Activated naive CD8-positive, alpha-beta T cell treated with anti-CD3 and anti-CD28 coated beads, Interleukin-2, amount 50 U/mL, for 24 hours (primary cell): ENCODE data around the gene DNAAF2.
A peak's percentile ranks its signal among the peaks of the same experiment; 100 is the strongest.
"Not testable (repeated sequence)": the region's sequence is repeated elsewhere in the genome, so short reads cannot be mapped to it uniquely, and the experiment has no call there.

Experiments used
- ATAC-seq: fragments of 150-1000 bp; cut with Tn5 transposase; one replicate; pipeline ENCODE4 v1.10.0; 2021
- DNase-seq: peaks from one replicate; pipeline ENCODE4 v3.0.0; 2021
- H3K27ac Mint-ChIP-seq: one replicate; pipeline ENCODE4 v1.8.0; 2021; ENCODE audit warnings: mild to moderate bottlenecking, mixed read lengths
- H3K27me3 Mint-ChIP-seq: one replicate; pipeline ENCODE4 v1.8.0; 2021; ENCODE audit warnings: mixed read lengths
- H3K36me3 Mint-ChIP-seq: one replicate; pipeline ENCODE4 v1.8.0; 2021; ENCODE audit warnings: low read depth, mixed read lengths
- H3K4me1 Mint-ChIP-seq: one replicate; pipeline ENCODE4 v1.8.0; 2021; ENCODE audit warnings: mixed read lengths
- H3K4me3 Mint-ChIP-seq: one replicate; pipeline ENCODE4 v1.8.0; 2021; ENCODE audit warnings: mild to moderate bottlenecking, moderate library complexity, mixed read lengths
- H3K9me3 Mint-ChIP-seq: one replicate; pipeline ENCODE4 v1.8.0; 2021; ENCODE audit warnings: mixed read lengths

DNAAF2 gene

DNA sequence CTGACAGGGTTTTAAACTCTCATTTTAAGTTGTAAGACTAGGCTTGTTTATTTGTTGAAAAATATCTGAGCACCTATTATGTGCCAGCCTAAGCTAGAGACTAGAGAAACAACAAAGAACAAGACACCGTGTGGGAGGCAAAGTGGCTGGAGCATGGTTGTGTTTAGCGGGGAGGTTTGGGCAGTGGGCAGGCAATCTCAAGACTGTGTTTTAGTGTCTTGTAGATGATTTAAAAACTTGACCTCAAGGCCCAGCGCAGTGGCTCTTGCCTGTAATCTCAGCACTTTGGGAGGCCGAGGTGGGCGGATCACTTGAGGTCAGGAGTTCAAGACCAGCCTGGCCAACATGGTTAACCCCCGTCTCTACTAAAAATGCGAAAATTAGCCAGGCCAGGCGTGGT is 22.4 kb downstream of the DNAAF2 start:
- no peak for ATAC-seq
- DNase-seq: no peak

GRCh38 chr14:49612251-49612650 is 22.8 kb downstream of the DNAAF2 start:
- Mint-ChIP-seq H3K27me3 (no peaks in the 10 kb centered on the region), H3K36me3 (peaks cover 32% of the 10 kb centered on the region), H3K4me1 (no peaks in the 10 kb centered on the region), H3K27ac (no peak overlapping the region), H3K9me3 (no peaks in the 10 kb centered on the region), H3K4me3 (no peak overlapping the region)
- no peak for ATAC-seq
- no peak for DNase-seq

More for the DNA sequence above, 22.4 kb downstream of the DNAAF2 start:
- H3K36me3 Mint-ChIP-seq: peaks cover 33% of the 10 kb centered on the region
- no peaks in the 10 kb centered on the region for H3K27me3 Mint-ChIP-seq
- peaks cover 3% of the 10 kb centered on the region for H3K4me1 Mint-ChIP-seq
- H3K4me3 Mint-ChIP-seq: no peak overlapping the region
- no peaks in the 10 kb centered on the region for H3K9me3 Mint-ChIP-seq
- H3K27ac Mint-ChIP-seq: no peak overlapping the region

DNA sequence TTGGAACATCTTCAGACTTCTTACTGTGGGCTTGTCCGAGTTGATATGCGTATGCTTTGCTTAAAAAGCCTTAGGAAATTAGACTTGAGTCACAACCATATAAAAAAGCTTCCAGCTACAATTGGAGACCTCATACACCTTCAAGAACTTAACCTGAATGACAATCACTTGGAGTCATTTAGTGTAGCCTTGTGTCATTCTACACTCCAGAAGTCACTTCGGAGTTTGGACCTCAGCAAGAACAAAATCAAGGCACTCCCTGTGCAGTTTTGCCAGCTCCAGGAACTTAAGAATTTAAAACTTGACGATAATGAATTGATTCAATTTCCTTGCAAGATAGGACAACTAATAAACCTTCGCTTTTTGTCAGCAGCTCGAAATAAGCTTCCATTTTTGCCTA is 27.5 kb downstream of the DNAAF2 start:
- Mint-ChIP-seq H3K27me3 (no peaks in the 10 kb centered on the region), H3K9me3 (no peaks in the 10 kb centered on the region), H3K36me3 (peaks cover 37% of the 10 kb centered on the region), H3K4me1 (peaks cover 6% of the 10 kb centered on the region), H3K27ac (no peak overlapping the region), H3K4me3 (no peak overlapping the region)
- DNase-seq (no peak), ATAC-seq (no peak)

GRCh38 chr14:49598485-49599300 is 36.4 kb downstream of the DNAAF2 start, which contains the start of gene LRR1:
Gene LRR1, plus strand, starts transcription at chr14:49598940. Its CDS starts 81 bp downstream, at chr14:49599021.
- Mint-ChIP-seq H3K27me3 (no peaks in the 10 kb centered on the region), H3K27ac (peak within 1 kb of the TSS; percentile 98), H3K9me3 (no peaks in the 10 kb centered on the region), H3K36me3 (peaks cover 22% of the 10 kb centered on the region), H3K4me1 (peaks cover 30% of the 10 kb centered on the region), H3K4me3 (peak within 1 kb of the TSS; percentile 99)
- ATAC-seq (peak; percentile 81), DNase-seq (peak; percentile 90)

DNA sequence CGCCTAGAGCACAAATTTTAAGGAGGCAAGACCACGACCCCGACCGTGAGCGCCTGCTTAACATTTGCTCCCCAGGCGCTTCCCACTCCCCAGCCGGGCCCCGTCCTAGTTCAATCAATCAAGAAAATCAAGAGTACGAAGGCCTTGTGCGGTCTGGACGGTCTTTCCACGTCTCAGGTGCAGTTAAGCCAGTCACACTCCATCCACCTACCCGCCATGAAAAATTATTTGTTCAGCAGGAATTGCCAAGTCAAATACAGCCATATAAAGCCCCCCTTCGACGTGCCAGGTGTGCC is 36.9 kb downstream of the DNAAF2 start:
- peak; percentile 2 for ATAC-seq
- H3K36me3 Mint-ChIP-seq: peaks cover 21% of the 10 kb centered on the region

DNA sequence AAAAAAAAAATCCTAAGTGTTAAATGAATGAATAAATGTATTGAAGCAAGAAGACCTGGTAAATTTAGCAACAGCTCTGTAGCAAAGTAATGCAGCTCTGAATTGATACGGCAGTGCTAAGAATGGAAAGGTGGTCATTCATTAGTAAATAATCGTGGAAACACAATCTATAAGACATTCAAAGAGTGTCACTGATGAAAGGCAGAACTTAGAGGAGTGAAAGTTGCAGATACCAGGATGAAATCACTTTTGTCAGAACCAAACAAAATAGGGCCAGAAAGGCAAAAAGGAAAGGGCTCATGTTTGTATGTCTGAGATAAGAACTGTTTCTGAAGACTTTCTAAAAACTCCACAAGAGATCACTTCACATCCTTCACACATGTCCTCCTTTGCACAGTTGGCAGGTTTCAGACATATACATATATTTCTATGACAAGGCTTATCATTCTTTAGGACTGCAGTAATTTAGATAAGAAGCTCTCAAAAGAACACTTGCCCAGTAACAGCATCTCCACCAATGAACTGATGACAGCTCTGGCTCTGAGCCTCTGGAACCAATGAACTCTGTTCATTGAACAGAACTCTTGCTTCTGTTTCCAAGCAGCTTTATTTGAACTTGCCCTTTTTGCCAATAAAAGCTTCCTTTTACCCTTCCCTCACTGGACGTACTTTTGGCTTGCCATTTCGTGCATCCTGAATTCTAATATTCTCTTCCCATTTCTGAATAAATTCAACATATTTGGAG is 40.5 kb downstream of the DNAAF2 start:
- Mint-ChIP-seq H3K4me3 (no peak overlapping the region), H3K36me3 (no peaks in the 10 kb centered on the region), H3K4me1 (peaks cover 20% of the 10 kb centered on the region), H3K9me3 (no peaks in the 10 kb centered on the region), H3K27me3 (no peaks in the 10 kb centered on the region), H3K27ac (no peak overlapping the region)
- ATAC-seq: no peak
- DNase-seq: no peak

More for the DNA sequence above, 36.9 kb downstream of the DNAAF2 start:
- Mint-ChIP-seq H3K27ac (peak overlapping the region; percentile 98), H3K9me3 (no peaks in the 10 kb centered on the region), H3K4me1 (peaks cover 30% of the 10 kb centered on the region), H3K4me3 (peak overlapping the region; percentile 99), H3K27me3 (no peaks in the 10 kb centered on the region)
- no peak for DNase-seq

GRCh38 chr14:49593016-49593415 is 42.0 kb downstream of the DNAAF2 start:
- no peak for DNase-seq
- Mint-ChIP-seq H3K36me3 (no peaks in the 10 kb centered on the region), H3K27me3 (no peaks in the 10 kb centered on the region), H3K27ac (no peak overlapping the region), H3K4me1 (peaks cover 20% of the 10 kb centered on the region), H3K9me3 (no peaks in the 10 kb centered on the region), H3K4me3 (no peak overlapping the region)
- no peak for ATAC-seq

DNA sequence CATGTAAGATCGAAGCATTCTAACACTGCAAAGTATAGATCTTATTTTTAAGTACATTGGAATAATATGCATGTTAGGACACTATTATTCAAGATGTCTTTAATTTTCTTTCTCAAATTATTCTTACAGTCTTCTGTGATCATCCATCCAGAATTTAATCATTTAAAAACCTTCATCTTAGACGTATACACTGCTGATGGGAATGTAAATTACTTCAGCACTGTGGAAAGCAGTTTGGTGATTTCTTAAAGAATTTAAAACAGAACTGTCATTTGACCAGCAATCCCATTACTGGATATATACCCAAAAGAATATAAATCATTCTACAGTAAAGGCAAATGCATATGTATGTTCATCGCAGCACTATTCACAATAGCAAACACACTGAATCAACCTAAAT is 45.7 kb downstream of the DNAAF2 start:
- H3K4me1 Mint-ChIP-seq: peaks cover 17% of the 10 kb centered on the region
- ATAC-seq: no peak
- DNase-seq: no peak
- no peak overlapping the region for H3K27ac Mint-ChIP-seq
- no peaks in the 10 kb centered on the region for H3K9me3 Mint-ChIP-seq
- H3K36me3 Mint-ChIP-seq: peaks cover 21% of the 10 kb centered on the region
- peaks cover 4% of the 10 kb centered on the region for H3K27me3 Mint-ChIP-seq
- H3K4me3 Mint-ChIP-seq: no peak overlapping the region

DNA sequence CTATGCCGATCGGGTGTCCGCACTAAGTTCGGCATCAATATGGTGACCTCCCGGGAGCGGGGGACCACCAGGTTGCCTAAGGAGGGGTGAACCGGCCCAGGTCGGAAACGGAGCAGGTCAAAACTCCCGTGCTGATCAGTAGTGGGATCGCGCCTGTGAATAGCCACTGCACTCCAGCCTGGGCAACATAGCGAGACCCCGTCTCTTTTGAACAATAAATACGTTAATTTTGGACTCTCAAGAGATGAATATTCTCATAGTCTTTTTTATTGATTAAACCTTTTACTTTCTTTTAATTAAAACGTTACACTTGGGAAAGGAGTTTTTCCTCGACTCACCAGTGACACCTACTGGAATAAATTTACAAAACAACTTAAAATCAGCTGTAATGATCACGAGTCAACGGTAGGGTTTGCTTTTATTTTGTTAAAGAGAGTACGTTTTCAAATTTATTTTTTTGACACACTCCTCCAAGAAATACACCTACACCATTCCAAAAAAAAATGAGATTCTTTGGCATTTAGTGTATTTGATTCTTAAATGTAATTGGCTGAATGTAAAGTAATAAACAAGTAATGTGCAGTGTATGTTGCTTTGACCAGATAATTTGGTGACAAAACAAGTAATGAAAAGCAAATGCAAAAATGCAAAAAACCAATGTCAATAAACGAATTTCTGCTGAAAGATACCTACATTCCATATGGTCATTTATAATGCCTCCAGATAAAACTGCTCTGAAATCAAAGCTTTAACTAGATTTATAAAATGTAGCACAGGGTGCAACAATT is 48.2 kb downstream of the DNAAF2 start:
- H3K9me3 Mint-ChIP-seq: no peaks in the 10 kb centered on the region
- DNase-seq: peak; percentile 60
- peak; percentile 7 for ATAC-seq
- peaks cover 41% of the 10 kb centered on the region for H3K4me1 Mint-ChIP-seq
- peak overlapping the region; percentile 98 for H3K27ac Mint-ChIP-seq
- H3K36me3 Mint-ChIP-seq: peaks cover 46% of the 10 kb centered on the region
- peaks cover 4% of the 10 kb centered on the region for H3K27me3 Mint-ChIP-seq
- peak overlapping the region; percentile 98 for H3K4me3 Mint-ChIP-seq

DNA sequence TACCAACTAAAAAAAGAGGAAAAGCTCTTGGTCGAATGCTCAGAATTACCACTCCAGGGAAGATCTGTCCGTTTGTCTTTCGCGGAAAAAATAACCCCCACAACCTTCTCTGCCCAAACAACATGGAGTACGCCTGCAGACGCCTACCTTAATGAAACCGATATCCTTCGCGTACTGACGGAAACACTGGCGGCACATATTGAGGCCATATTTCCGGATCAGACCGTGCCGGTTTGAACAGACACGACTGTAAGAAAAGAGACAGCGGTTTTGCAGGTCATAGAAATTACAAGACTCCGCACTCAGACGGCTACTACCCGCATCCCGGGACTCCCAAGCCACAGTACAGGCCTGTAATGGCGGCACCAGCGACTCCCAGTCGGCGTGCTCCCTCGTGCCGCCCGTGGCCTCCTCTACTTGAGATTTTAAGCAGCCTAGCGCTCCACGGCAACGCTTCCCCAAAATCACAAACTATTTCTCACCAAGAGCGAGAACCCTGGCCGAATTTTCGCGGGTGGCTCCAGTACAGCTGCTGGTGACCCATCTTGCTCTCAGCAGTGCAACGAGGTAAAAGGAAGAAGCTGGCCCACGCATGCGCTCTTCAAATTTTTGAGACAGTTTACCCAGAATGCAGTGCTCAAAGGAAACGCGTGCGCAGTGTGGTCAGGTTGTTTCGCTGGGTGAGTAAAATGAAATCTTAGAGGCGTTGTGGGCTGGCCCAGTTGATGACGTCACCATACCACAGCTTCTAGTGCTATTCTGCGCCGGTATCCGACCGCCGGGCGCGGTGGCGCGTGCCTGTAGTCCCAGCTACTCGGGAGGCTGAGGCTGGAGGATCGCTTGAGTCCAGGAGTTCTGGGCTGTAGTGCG is 49.0 kb downstream of the DNAAF2 start, which contains the start of gene RPS29:
TSS of gene RPS29 (minus strand) at position 578 of the 870 bp plus-strand sequence. CDS start at position 544, 34 bp downstream.
- DNase-seq: peak; percentile 97
- H3K36me3 Mint-ChIP-seq: peaks cover 54% of the 10 kb centered on the region
- peak within 1 kb of the TSS; percentile 98 for H3K4me3 Mint-ChIP-seq
- H3K9me3 Mint-ChIP-seq: no peaks in the 10 kb centered on the region
- H3K27me3 Mint-ChIP-seq: peaks cover 4% of the 10 kb centered on the region
- H3K4me1 Mint-ChIP-seq: peaks cover 50% of the 10 kb centered on the region
- H3K27ac Mint-ChIP-seq: peak within 1 kb of the TSS; percentile 98
- ATAC-seq: peak; percentile 88

GRCh38 chr14:49584981-49585640 is 49.9 kb downstream of the DNAAF2 start:
- peak overlapping the region; percentile 98 for H3K27ac Mint-ChIP-seq
- H3K36me3 Mint-ChIP-seq: peaks cover 56% of the 10 kb centered on the region
- peak; percentile 51 for DNase-seq

DNA sequence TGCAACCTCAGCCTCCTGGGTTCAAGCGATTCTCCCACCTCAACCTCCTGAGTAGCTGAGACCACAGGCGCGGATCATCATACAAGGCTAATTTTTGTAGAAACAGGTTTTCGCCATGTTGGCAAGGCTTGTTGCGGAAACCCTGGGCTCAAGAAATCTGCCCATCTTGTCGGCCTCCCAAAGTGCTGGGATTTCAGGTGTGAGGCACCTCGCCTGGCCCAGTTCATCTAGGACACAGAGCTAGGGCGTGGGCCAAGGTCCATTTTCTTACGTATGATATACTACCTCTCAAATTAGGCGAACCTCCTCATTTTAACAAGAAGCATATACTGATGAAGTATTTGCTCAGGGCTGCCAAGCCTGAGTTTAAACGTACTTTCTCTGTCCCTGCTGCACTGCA is 51.0 kb downstream of the DNAAF2 start:
- Mint-ChIP-seq H3K27me3 (peaks cover 4% of the 10 kb centered on the region), H3K4me3 (peak overlapping the region; percentile 98), H3K27ac (peak overlapping the region; percentile 98), H3K9me3 (no peaks in the 10 kb centered on the region), H3K36me3 (peaks cover 59% of the 10 kb centered on the region), H3K4me1 (peaks cover 56% of the 10 kb centered on the region)
- DNase-seq (no peak), ATAC-seq (no peak)

More at GRCh38 chr14:49584981-49585640, 49.9 kb downstream of the DNAAF2 start:
- Mint-ChIP-seq H3K4me3 (peak overlapping the region; percentile 98), H3K4me1 (peaks cover 53% of the 10 kb centered on the region)
- not testable (repeated sequence) for H3K27me3 Mint-ChIP-seq, ATAC-seq, H3K9me3 Mint-ChIP-seq

DNA sequence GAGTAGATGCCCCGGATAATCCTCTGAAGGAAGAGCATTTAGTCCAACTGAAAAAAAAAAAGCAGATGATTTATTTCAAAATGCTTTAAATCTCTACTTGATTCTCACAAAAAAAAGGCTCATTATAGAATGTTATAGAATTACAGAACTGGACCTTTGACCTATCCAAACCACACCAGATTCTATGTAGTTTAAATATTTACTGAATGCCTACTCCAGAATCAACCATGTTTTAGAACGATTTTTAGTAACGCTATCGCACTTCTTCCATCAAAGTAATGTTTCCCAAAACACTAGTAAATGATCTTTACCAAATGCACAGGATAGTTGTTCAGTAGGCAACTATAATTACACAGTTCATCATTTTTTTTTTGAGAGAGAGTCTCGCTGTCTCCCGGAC is 51.4 kb downstream of the DNAAF2 start:
- Mint-ChIP-seq H3K4me3 (peak overlapping the region; percentile 98), H3K9me3 (no peaks in the 10 kb centered on the region), H3K27me3 (peaks cover 4% of the 10 kb centered on the region), H3K27ac (peak overlapping the region; percentile 98), H3K4me1 (peaks cover 60% of the 10 kb centered on the region), H3K36me3 (peaks cover 61% of the 10 kb centered on the region)
- no peak for DNase-seq
- ATAC-seq: no peak
